C4-2B (cell line): ENCODE results near the gene TMEM163.
"Not testable (repeated sequence)": the region's sequence is repeated elsewhere in the genome, so short reads cannot be mapped to it uniquely, and the experiment has no call there.

Experiments used
- ZFX ChIP-seq: fragments of 450-650 bp; IDR thresholded peaks from 2 replicates; pipeline ENCODE4 v1.6.1; 2017
- TF ChIP-seq, protein P1 (sequence below): fragments of 450-650 bp; conservative IDR thresholded peaks from 2 replicates; pipeline ENCODE4 v1.5.1; 2017; ENCODE audit warnings: mild to moderate bottlenecking

DNA sequence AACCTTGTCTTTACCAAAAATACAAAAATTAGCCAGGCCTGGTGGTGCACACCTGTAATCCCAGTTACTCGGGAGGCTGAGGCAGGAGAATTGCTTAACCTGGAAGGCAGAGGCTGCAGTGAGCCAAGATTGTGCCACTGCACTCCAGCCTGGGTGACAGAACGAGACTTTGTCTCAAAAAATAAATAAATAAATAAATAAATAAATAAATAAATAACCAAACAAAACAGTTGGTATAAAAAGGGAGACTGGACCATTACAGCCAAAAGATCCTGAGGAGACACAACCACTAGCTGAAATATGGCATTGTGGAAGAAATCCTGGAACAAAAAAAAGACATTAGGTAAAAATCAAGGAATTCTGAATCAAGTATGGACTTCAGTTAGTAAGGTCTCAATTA is 4.9 kb upstream of the TMEM163 start:
- TF ChIP-seq, protein P1, sequence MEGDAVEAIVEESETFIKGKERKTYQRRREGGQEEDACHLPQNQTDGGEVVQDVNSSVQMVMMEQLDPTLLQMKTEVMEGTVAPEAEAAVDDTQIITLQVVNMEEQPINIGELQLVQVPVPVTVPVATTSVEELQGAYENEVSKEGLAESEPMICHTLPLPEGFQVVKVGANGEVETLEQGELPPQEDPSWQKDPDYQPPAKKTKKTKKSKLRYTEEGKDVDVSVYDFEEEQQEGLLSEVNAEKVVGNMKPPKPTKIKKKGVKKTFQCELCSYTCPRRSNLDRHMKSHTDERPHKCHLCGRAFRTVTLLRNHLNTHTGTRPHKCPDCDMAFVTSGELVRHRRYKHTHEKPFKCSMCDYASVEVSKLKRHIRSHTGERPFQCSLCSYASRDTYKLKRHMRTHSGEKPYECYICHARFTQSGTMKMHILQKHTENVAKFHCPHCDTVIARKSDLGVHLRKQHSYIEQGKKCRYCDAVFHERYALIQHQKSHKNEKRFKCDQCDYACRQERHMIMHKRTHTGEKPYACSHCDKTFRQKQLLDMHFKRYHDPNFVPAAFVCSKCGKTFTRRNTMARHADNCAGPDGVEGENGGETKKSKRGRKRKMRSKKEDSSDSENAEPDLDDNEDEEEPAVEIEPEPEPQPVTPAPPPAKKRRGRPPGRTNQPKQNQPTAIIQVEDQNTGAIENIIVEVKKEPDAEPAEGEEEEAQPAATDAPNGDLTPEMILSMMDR: not testable (repeated sequence)
- not testable (repeated sequence) for TF ChIP-seq ZFX
